ENCODE measurements around the gene TUBA4A. TPM values are rescaled to one million over a fixed set of nuclear protein-coding genes. Genes with fewer than 3 reads are reported as not detected.

The TUBA4A gene
- total RNA-seq, 2 donors from 2014 or later = 51.7 to 159 TPM

DNA sequence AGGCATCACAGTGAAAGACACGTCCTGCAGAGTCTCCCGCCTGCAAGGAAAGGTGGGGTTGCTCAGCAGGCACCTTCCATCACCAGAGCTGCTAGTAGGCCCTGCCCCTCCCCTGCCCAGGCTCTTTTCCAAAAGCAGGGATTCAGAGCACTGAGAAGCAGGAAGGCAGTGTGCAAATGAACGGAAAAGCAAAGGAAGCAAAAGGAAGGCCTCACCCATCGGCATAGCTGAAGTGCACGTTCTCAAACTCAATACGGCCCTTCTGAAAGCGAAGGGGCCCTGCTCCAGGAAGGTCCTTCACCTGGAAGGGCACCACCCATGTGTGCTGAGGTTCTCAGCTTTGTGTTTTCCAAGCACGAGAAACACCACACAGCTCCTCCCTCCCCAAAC, 40.7 kb downstream of the TUBA4A start:
- TF ChIP-seq, protein P1, sequence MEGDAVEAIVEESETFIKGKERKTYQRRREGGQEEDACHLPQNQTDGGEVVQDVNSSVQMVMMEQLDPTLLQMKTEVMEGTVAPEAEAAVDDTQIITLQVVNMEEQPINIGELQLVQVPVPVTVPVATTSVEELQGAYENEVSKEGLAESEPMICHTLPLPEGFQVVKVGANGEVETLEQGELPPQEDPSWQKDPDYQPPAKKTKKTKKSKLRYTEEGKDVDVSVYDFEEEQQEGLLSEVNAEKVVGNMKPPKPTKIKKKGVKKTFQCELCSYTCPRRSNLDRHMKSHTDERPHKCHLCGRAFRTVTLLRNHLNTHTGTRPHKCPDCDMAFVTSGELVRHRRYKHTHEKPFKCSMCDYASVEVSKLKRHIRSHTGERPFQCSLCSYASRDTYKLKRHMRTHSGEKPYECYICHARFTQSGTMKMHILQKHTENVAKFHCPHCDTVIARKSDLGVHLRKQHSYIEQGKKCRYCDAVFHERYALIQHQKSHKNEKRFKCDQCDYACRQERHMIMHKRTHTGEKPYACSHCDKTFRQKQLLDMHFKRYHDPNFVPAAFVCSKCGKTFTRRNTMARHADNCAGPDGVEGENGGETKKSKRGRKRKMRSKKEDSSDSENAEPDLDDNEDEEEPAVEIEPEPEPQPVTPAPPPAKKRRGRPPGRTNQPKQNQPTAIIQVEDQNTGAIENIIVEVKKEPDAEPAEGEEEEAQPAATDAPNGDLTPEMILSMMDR (IDR thresholded peaks at IDR 0.05) = no peak
- DNase-seq (ENCODE audit: low spot score) = no peak
- H3K36me3 ChIP-seq = peaks cover 47% of the 10 kb centered on the region
- peaks cover 0 to 24% of the 10 kb centered on the region in 2 donors for H3K4me1 ChIP-seq
- no peak overlapping the region for H3K4me3 ChIP-seq
- H3K9me3 ChIP-seq = no peaks in the 10 kb centered on the region
- no peaks in the 10 kb centered on the region for H3K27me3 ChIP-seq
- no peak overlapping the region for H3K27ac ChIP-seq

- Histone ChIP-seq H3K36me3 (peaks cover 44% of the 10 kb centered on the region), H3K27ac (no peak overlapping the region), H3K4me3 (no peak overlapping the region), H3K27me3 (no peaks in the 10 kb centered on the region), H3K4me1 (peaks cover 0 to 19% of the 10 kb centered on the region in 2 donors), H3K9me3 (no peaks in the 10 kb centered on the region)
- TF ChIP-seq, protein P1 (IDR thresholded peaks at IDR 0.05) = no peak
- no peak for DNase-seq (ENCODE audit: low spot score)
Measured at GRCh38 chr2:219210886-219211362, 42.8 kb downstream of the TUBA4A start.

DNA sequence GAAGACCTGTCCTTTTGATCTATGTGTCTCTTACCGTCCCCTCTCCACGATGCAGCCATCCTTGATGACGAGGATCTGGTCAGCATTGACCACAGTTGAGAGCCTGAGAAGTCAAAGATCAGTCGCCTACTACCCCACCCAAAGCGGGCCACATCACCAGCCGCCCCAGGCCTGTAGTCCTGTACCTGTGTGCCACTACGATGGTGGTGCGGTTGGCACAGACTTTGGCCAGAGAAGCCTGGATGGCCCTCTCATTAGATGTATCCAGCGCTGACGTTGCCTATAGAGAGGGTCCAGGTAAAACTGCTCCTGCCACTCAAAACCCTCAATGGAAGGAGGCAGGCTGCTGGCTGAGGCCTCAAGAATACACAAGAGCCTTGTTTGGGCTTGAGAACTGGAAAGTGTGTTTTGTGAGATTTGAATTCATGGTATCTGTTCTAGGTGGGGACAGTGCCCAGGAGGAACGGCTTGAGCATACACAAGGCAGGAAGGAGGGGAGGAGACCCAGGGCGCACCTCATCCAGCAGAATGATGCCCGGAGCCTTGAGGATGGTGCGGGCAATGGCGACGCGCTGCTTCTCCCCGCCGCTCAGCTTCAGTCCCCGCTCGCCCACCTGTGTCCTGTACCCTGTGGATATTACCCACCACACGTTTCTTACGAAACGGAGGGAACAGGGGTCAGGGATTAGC, 43.4 kb downstream of the TUBA4A start:
- Histone ChIP-seq H3K27me3 (no peaks in the 10 kb centered on the region), H3K4me1 (peaks cover 0 to 21% of the 10 kb centered on the region in 2 donors), H3K9me3 (no peaks in the 10 kb centered on the region), H3K27ac (no peak overlapping the region), H3K4me3 (no peak overlapping the region), H3K36me3 (peaks cover 38% of the 10 kb centered on the region)
- DNase-seq (ENCODE audit: low spot score) = no peak
- TF ChIP-seq, protein P1 (IDR thresholded peaks at IDR 0.05) = no peak

DNA sequence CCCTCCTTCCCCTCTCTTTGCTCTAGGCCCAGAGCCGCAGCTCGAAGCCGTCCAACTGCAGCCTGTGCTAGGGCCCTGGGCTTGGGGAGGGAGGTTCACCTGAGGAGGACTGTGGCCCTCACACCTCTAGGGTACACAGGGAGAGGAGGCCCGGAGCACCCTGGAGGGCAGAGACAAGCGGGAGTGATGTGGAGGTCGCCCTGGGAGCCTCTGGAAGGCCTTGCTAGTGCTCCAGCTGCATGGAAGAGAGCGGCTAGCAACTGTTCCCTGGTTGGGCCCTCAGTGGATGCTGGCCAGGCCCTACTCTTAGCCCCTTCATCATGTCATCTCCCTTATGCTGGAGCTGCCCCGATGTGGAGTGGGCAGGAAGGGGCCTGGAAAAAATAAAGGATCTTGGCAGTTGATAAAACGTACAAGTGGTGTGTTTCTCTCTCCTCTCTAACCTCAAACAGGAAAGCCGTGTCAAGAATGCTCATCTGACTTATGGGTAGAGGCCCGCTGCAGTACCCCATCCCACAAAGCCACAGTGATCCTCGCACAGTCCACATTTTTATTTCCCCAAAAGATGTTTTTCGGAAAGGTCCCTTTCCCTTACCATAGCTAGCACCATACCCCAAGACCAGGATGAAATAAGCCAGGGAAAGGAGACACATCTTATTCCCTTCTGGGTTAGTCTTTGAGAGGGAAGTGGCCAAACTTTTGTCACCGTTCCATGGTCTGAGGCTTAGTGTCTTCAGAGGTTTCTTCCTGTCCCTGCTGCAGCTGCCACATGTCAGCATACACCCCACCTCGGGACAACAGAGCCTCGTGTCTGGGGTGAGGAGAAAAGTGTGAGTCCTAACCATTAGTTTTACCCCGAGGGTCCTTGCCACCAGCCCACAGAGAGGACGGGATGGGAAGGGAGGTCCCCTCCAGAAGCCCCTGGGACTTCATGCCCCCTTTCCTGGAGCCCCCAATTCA, 44.2 kb downstream of the TUBA4A start:
- no peak overlapping the region for H3K27ac ChIP-seq
- no peaks in the 10 kb centered on the region for H3K27me3 ChIP-seq
- TF ChIP-seq, protein P1 (IDR thresholded peaks at IDR 0.05) = no peak
- H3K4me3 ChIP-seq = no peak overlapping the region
- H3K36me3 ChIP-seq = peaks cover 32% of the 10 kb centered on the region
- no peak for DNase-seq (ENCODE audit: low spot score)
- H3K9me3 ChIP-seq = no peaks in the 10 kb centered on the region
- H3K4me1 ChIP-seq = peaks cover 0 to 21% of the 10 kb centered on the region in 2 donors

DNA sequence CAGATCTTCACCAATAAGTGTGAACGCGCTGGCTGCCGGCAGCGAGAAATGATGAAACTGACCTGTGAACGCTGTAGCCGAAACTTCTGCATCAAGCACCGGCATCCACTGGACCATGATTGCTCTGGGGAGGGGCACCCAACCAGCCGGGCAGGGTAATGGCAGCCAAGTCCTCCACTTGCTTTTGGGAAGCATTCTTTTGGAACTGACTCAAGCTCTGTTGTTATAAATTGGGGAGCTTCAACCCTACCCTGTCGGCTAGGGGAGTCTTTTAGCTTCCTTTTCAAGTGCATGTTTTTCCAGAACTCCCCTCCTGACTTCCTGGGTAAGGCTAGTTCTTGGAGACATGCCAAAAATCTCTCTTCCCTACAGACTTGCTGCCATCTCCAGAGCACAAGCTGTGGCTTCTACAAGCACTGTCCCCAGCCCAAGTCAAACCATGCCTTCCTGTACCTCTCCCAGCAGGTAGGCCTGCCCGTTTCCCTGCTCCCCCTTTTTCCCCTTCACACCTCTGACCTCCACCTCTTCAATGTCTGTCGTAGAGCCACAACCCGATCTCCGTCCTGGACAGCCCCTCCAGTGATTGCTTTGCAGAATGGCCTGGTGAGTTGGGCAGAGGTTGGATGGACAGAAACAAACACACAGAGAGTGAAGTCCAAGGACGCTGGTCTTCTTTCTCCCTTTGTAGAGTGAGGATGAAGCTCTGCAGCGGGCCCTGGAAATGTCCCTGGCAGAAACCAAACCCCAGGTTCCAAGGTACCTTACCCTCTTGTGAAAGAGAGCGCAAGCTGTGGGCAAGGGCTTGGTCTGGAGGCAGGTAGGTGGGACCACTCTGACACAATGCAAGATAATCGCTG, 45.6 kb downstream of the TUBA4A start:
- peaks cover 0 to 21% of the 10 kb centered on the region in 2 donors for H3K4me1 ChIP-seq
- H3K36me3 ChIP-seq = peaks cover 18% of the 10 kb centered on the region
- DNase-seq (ENCODE audit: low spot score) = no peak
- TF ChIP-seq, protein P1 (IDR thresholded peaks at IDR 0.05) = no peak
- peak overlapping the region; percentile 95 to 98 for H3K27ac ChIP-seq
- H3K9me3 ChIP-seq = no peaks in the 10 kb centered on the region
- H3K27me3 ChIP-seq = no peaks in the 10 kb centered on the region
- peak overlapping the region in 1 of 2 donors; percentile 78 for H3K4me3 ChIP-seq
